ENCODE measurements around the gene NFIC. TPM values are rescaled to one million over a fixed set of nuclear protein-coding genes. Genes with fewer than 3 reads are reported as not detected.

The NFIC gene
- total and polyA plus RNA-seq, 2 experiments from 2014 or later: 7.8 to 20.9 TPM

GRCh38 chr19:3480383-3481091 is 114.2 kb downstream of the NFIC start, which contains the start of gene SMIM24:
SMIM24 (minus strand) TSS chr19:3480525; CDS start chr19:3480463, 62 bp downstream.
- Histone ChIP-seq H3K79me2 (no peaks in the 10 kb centered on the region), H3K36me3 (replicated peaks; ENCODE audit: insufficient read depth, low read depth) (no peaks in the 10 kb centered on the region), H4K20me1 (ENCODE audit: insufficient read depth, poor library complexity, severe bottlenecking) (no peaks in the 10 kb centered on the region), H3K9me2 (replicated peaks; ENCODE audit: insufficient read depth) (no peaks in the 10 kb centered on the region), H2AFZ (no peak within 1 kb of the TSS), H3K9me3 (ENCODE audit: low read depth) (no peaks in the 10 kb centered on the region), H3K27ac (peak within 1 kb of the TSS; percentile 54), H3K27me3 (no peaks in the 10 kb centered on the region), H3K4me3 (no peak within 1 kb of the TSS), H3K4me1 (ENCODE audit: insufficient read depth) (no peaks in the 10 kb centered on the region), H3K4me2 (peak within 1 kb of the TSS; percentile 57)
- WGBS (ENCODE audit: low lambda C conversion rate, missing lambda C conversion rate): 81% methylated on average over 19 of the region's 27 CpGs
- TF ChIP-seq EZH2phosphoT487 (IDR thresholded peaks at IDR 0.05; ENCODE audit: low read depth, severe bottlenecking, unreplicated experiment) (no peak), CTCF (IDR thresholded peaks at IDR 0.05; ENCODE audit: poor library complexity) (no peak), EZH2 (IDR thresholded peaks at IDR 0.05; ENCODE audit: borderline replicate concordance) (no peak)
- peak; percentile 68 for DNase-seq (ENCODE audit: low spot score)

- H2AFZ ChIP-seq: no peak overlapping the region
- peak overlapping the region; percentile 76 for H3K27ac ChIP-seq
- TF ChIP-seq EZH2 (IDR thresholded peaks at IDR 0.05; ENCODE audit: borderline replicate concordance) (no peak), CTCF (IDR thresholded peaks at IDR 0.05; ENCODE audit: poor library complexity) (no peak), EZH2phosphoT487 (IDR thresholded peaks at IDR 0.05; ENCODE audit: low read depth, severe bottlenecking, unreplicated experiment) (no peak)
- H3K4me1 ChIP-seq (ENCODE audit: insufficient read depth): no peaks in the 10 kb centered on the region
- no peaks in the 10 kb centered on the region for H3K9me3 ChIP-seq (ENCODE audit: low read depth)
- H3K36me3 ChIP-seq (replicated peaks; ENCODE audit: insufficient read depth, low read depth): no peaks in the 10 kb centered on the region
- peak; percentile 84 for DNase-seq (ENCODE audit: low spot score)
- H4K20me1 ChIP-seq (ENCODE audit: insufficient read depth, poor library complexity, severe bottlenecking): no peaks in the 10 kb centered on the region
- no peak overlapping the region for H3K4me3 ChIP-seq
- no peaks in the 10 kb centered on the region for H3K79me2 ChIP-seq
- 59% methylated on average over 38 of the region's 38 CpGs for WGBS (ENCODE audit: low lambda C conversion rate, missing lambda C conversion rate)
- H3K9me2 ChIP-seq (replicated peaks; ENCODE audit: insufficient read depth): no peaks in the 10 kb centered on the region
- no peaks in the 10 kb centered on the region for H3K27me3 ChIP-seq
- no peak overlapping the region for H3K4me2 ChIP-seq
These were observed 115.1 kb downstream of the NFIC start for GRCh38 chr19:3481241-3482090.

- no peaks in the 10 kb centered on the region for H3K4me1 ChIP-seq (ENCODE audit: insufficient read depth)
- H2AFZ ChIP-seq: no peak overlapping the region
- no peaks in the 10 kb centered on the region for H3K9me3 ChIP-seq (ENCODE audit: low read depth)
- no peaks in the 10 kb centered on the region for H3K9me2 ChIP-seq (replicated peaks; ENCODE audit: insufficient read depth)
- H3K79me2 ChIP-seq: no peaks in the 10 kb centered on the region
- no peak for TF ChIP-seq EZH2 (IDR thresholded peaks at IDR 0.05; ENCODE audit: borderline replicate concordance)
- TF ChIP-seq EZH2phosphoT487 (IDR thresholded peaks at IDR 0.05; ENCODE audit: low read depth, severe bottlenecking, unreplicated experiment): no peak
- TF ChIP-seq CTCF (IDR thresholded peaks at IDR 0.05; ENCODE audit: poor library complexity): no peak
- H3K36me3 ChIP-seq (replicated peaks; ENCODE audit: insufficient read depth, low read depth): no peaks in the 10 kb centered on the region
- H3K27ac ChIP-seq: no peak overlapping the region
- no peak overlapping the region for H3K4me2 ChIP-seq
- no peak overlapping the region for H3K4me3 ChIP-seq
- H4K20me1 ChIP-seq (ENCODE audit: insufficient read depth, poor library complexity, severe bottlenecking): no peaks in the 10 kb centered on the region
- H3K27me3 ChIP-seq: no peaks in the 10 kb centered on the region
- no peak for DNase-seq (ENCODE audit: low spot score)
- 93% methylated on average over 37 of the region's 49 CpGs for WGBS (ENCODE audit: low lambda C conversion rate, missing lambda C conversion rate)
These were observed 116.3 kb downstream of the NFIC start for GRCh38 chr19:3482507-3483225.
